Transverse colon (tissue), 4 donors: Measurements from ENCODE around the gene PTPN4. TPM values are rescaled to one million over a fixed set of nuclear protein-coding genes. Genes with fewer than 3 reads are reported as not detected.

Experiments used
- DNase-seq: peaks from one replicate; pipeline ENCODE4 v3.0.0-alpha.2; 2019
- H3K27ac ChIP-seq, 4 donors: fragments of 200-600 bp; sonication (generic); 2 replicates each; pipeline ENCODE4 v1.5.1; 2016 to 2018; ENCODE audit warnings: inconsistent platforms in 4 of 4
- H3K27me3 ChIP-seq: fragments of 200-600 bp; sonication (generic); 2 replicates; pipeline ENCODE4 v1.5.1; 2017; ENCODE audit warnings: inconsistent platforms
- H3K36me3 ChIP-seq, 4 donors: fragments of 200-600 bp; sonication (generic); 2 replicates each; pipeline ENCODE4 v1.5.1; 2017 to 2019; ENCODE audit warnings: inconsistent platforms in 4 of 4
- H3K4me1 ChIP-seq, 4 donors: fragments of 200-600 bp; sonication (generic); 2 replicates each; pipeline ENCODE4 v1.5.1; 2017 to 2020; ENCODE audit warnings: inconsistent platforms in 4 of 4
- H3K4me3 ChIP-seq, 4 donors: fragments of 200-600 bp; sonication (generic); 1 replicate in 1 of 4; 2 replicates in 3 of 4; pipeline versions ENCODE4 v1.5.1 to v1.6.1; 2017 to 2019; ENCODE audit warnings: inconsistent platforms in 4 of 4
- H3K9me3 ChIP-seq, 2 donors: fragments of 200-600 bp; sonication (generic); 2 replicates each; pipeline ENCODE4 v1.5.1; 2017 to 2019; ENCODE audit warnings: inconsistent platforms in 2 of 2
- CTCF ChIP-seq, 5 experiments: fragments of 200-600 bp in 3 of 5; fragments of 450-650 bp in 2 of 5; sonication (generic) in 3 of 5; IDR thresholded peaks; 1 replicate in 2 of 5; 2 replicates in 3 of 5; pipeline ENCODE4 v1.5.1; 2016 to 2017; ENCODE audit warnings: antibody characterized with exemption in 5 of 5, inconsistent platforms in 3 of 5, mild to moderate bottlenecking in 2 of 5, moderate library complexity in 1 of 5
- EP300 ChIP-seq: sonication (generic); formaldehyde crosslinking; IDR thresholded peaks from one replicate; pipeline ENCODE4 v1.6.1; 2017; ENCODE audit warnings: antibody characterized with exemption, low read depth
- POLR2A ChIP-seq: fragments of 450-650 bp; IDR thresholded peaks from one replicate; pipeline ENCODE4 v1.6.1; 2016; ENCODE audit warnings: antibody characterized with exemption, mild to moderate bottlenecking, moderate library complexity
- POLR2AphosphoS5 ChIP-seq, 3 donors: sonication (generic); formaldehyde crosslinking; IDR thresholded peaks; one replicate each; pipeline ENCODE4 v1.6.1; 2016; ENCODE audit warnings: antibody characterized with exemption in 3 of 3
- WGBS, 2 donors: methylation state at CpG; one replicate each; pipeline ENCODE4 v1.1.5; 2018; ENCODE audit warnings: low coverage in 1 of 2; 5-methylcytosine and 5-hydroxymethylcytosine counted together
- in situ Hi-C, 4 donors: fragments of 200-750 bp; cut with MboI; loops; one replicate each; pipeline versions ENCODE4 v1.15.0 to v1.15.1; 2017; ENCODE audit warnings: low sequenced_read_pairs in 3 of 4, low pct_ligation_motif_present in 1 of 4, low pct_unique_long_range_greater_than_20kb in 1 of 4
- intact Hi-C: fragments of 100-400 bp; cut with DNase I; formaldehyde crosslinking; loops from one replicate; pipeline ENCODE4 v1.15.1; 2023; ENCODE audit warnings: low total_unique reads
- total RNA-seq, 4 donors: library from RNA; depleted of rRNA; stranded (reverse); fragments of >200 nt; gene quantifications; one replicate each; pipeline ENCODE4 v1.1.0, GENCODE V29; 2016

Gene PTPN4
- total RNA-seq, 4 donors from 2014 or later: 18.7 to 46.6 (median 25.8) TPM

- intact Hi-C loops: no loop called here
- Histone ChIP-seq H3K27ac (no peak overlapping the region), H3K36me3 (no peaks in the 10 kb centered on the region), H3K27me3 (no peaks in the 10 kb centered on the region), H3K4me1 (peaks cover 0 to 6% (median 1%) of the 10 kb centered on the region in 4 donors), H3K4me3 (no peak overlapping the region), H3K9me3 (peaks cover 14 to 17% of the 10 kb centered on the region in 2 donors)
- no peak for DNase-seq
- WGBS, 2 donors: 33 to 57% methylated on average over 1 to 2 of the region's 2 CpGs
- TF ChIP-seq POLR2A (no peak), CTCF (IDR thresholded peaks at IDR 0.05) (no peak), EP300 (no peak), POLR2AphosphoS5 (IDR thresholded peaks at IDR 0.05) (no peak)
- in situ Hi-C loops: no loop called here
Observed at GRCh38 chr2:119856469-119856901, 96.8 kb downstream of the PTPN4 start.

GRCh38 chr2:119857742-119858141 lies 98.0 kb downstream of the PTPN4 start:
- TF ChIP-seq POLR2AphosphoS5 (IDR thresholded peaks at IDR 0.05) (no peak), EP300 (no peak), POLR2A (no peak), CTCF (IDR thresholded peaks at IDR 0.05) (no peak)
- intact Hi-C loops (no loop called here), in situ Hi-C loops (no loop called here)
- 80 to 85% methylated on average over 2 to 3 of the region's 3 CpGs for WGBS, 2 donors
- H3K27me3 ChIP-seq: no peaks in the 10 kb centered on the region
- H3K4me3 ChIP-seq: no peak overlapping the region
- H3K4me1 ChIP-seq: peaks cover 0 to 6% (median 1%) of the 10 kb centered on the region in 4 donors
- no peak for DNase-seq
- H3K9me3 ChIP-seq: peaks cover 1 to 7% of the 10 kb centered on the region in 2 donors
- H3K36me3 ChIP-seq: no peaks in the 10 kb centered on the region
- H3K27ac ChIP-seq: no peak overlapping the region

GRCh38 chr2:119859528-119859927 lies 99.8 kb downstream of the PTPN4 start:
- intact Hi-C loops: no loop called here
- in situ Hi-C loops: no loop called here
- Histone ChIP-seq H3K4me3 (no peak overlapping the region), H3K4me1 (peaks cover 0 to 6% (median 1%) of the 10 kb centered on the region in 4 donors), H3K27ac (no peak overlapping the region), H3K27me3 (no peaks in the 10 kb centered on the region), H3K36me3 (no peaks in the 10 kb centered on the region), H3K9me3 (no peaks in the 10 kb centered on the region)
- TF ChIP-seq POLR2A (no peak), EP300 (no peak), POLR2AphosphoS5 (IDR thresholded peaks at IDR 0.05) (no peak), CTCF (IDR thresholded peaks at IDR 0.05) (no peak)
- WGBS, 2 donors: 71 to 100% methylated on average over 2 to 4 of the region's 4 CpGs
- no peak for DNase-seq

GRCh38 chr2:119860924-119861323 lies 101.2 kb downstream of the PTPN4 start:
- DNase-seq: no peak
- Histone ChIP-seq H3K9me3 (no peaks in the 10 kb centered on the region), H3K4me3 (no peak overlapping the region), H3K27ac (no peak overlapping the region), H3K27me3 (no peaks in the 10 kb centered on the region), H3K36me3 (no peaks in the 10 kb centered on the region), H3K4me1 (peaks cover 0 to 6% (median 1%) of the 10 kb centered on the region in 4 donors)
- intact Hi-C loops (no loop called here), in situ Hi-C loops (no loop called here)
- TF ChIP-seq EP300 (no peak), POLR2A (no peak), POLR2AphosphoS5 (IDR thresholded peaks at IDR 0.05) (no peak), CTCF (IDR thresholded peaks at IDR 0.05) (no peak)
- WGBS, 2 donors: 82 to 85% methylated on average over 7 of the region's 7 CpGs
